IMR-90 (cell line): ENCODE data around the gene ERICH3. TPM values are rescaled to one million over a fixed set of nuclear protein-coding genes. Genes with fewer than 3 reads are reported as not detected.

Experiments
- ATAC-seq: fragments of 200-7000 bp; cut with Tn5 transposase; 2 replicates; pipeline ENCODE4 v1.9.1; 2020; ENCODE audit warnings: low read depth, mild to moderate bottlenecking, moderate library complexity
- BruUV-seq: library from RNA; stranded (reverse); fragments of 400-500 nt; replicated peaks from 2 replicates; lab custom pipeline; 2021; lab: Mats Ljungman, UMichigan
- CTCF ChIA-PET: fragments of 300-600 bp; formaldehyde crosslinking; extraction: SDS; loops from one replicate; lab custom pipeline; 2021; ENCODE audit warnings: antibody characterized with exemption; lab: Yijun Ruan, JAX
- POLR2A ChIA-PET: fragments of 300-600 bp; sonication (Branson Sonifier 250); formaldehyde crosslinking; loops from one replicate; lab custom pipeline; 2022; ENCODE audit warnings: antibody characterized with exemption; ENCODE audit not compliant: unreplicated experiment; lab: Charles Lee
- DNase-seq: peaks from one replicate; pipeline ENCODE4 v3.0.0; 2013
- H2AFZ ChIP-seq: replicated peaks from 2 replicates; pipeline ENCODE3; 2013; ENCODE audit warnings: low read length, mild to moderate bottlenecking; ENCODE audit not compliant: poor library complexity
- H2AK5ac ChIP-seq: 2 replicates; pipeline ENCODE4 v1.6.1; 2013; ENCODE audit warnings: low read depth, low read length, inconsistent platforms
- H2AK9ac ChIP-seq: replicated peaks from 2 replicates; pipeline ENCODE3; 2013; ENCODE audit warnings: mild to moderate bottlenecking, low read depth, low read length, moderate library complexity; ENCODE audit not compliant: poor library complexity
- H2BK120ac ChIP-seq: 2 replicates; pipeline ENCODE4 v1.6.1; 2013; ENCODE audit warnings: low read depth, low read length, inconsistent platforms
- H2BK15ac ChIP-seq: 3 replicates; pipeline ENCODE4 v1.6.1; 2013; ENCODE audit warnings: low read depth, low read length, inconsistent platforms
- H2BK20ac ChIP-seq: 2 replicates; pipeline ENCODE4 v1.6.1; 2013; ENCODE audit warnings: low read depth, mild to moderate bottlenecking, inconsistent platforms, low read length, moderate library complexity
- H2BK5ac ChIP-seq: 2 replicates; pipeline ENCODE4 v1.6.1; 2013; ENCODE audit warnings: mild to moderate bottlenecking, low read depth, low read length, inconsistent platforms; ENCODE audit not compliant: poor library complexity, severe bottlenecking
- H3K14ac ChIP-seq: replicated peaks from 2 replicates; pipeline ENCODE4 v1.6.1; 2013; ENCODE audit warnings: low read depth, low read length, inconsistent platforms
- H3K18ac ChIP-seq: 2 replicates; pipeline ENCODE4 v1.6.1; 2013; ENCODE audit warnings: low read depth, low read length, control low read depth
- H3K23ac ChIP-seq: 2 replicates; pipeline ENCODE4 v1.6.1; 2013; ENCODE audit warnings: low read depth, low read length, inconsistent platforms
- H3K27ac ChIP-seq: 2 replicates; pipeline ENCODE4 v1.5.1; 2013; ENCODE audit warnings: mild to moderate bottlenecking, control low read depth, low read length; ENCODE audit not compliant: insufficient read depth
- H3K27me3 ChIP-seq: 2 replicates; pipeline ENCODE4 v1.6.1; 2013; ENCODE audit warnings: low read length; ENCODE audit not compliant: control insufficient read depth, insufficient read depth
- H3K36me3 ChIP-seq: 2 replicates; pipeline ENCODE4 v1.6.1; 2013; ENCODE audit warnings: low read length, mixed read lengths; ENCODE audit not compliant: control insufficient read depth, insufficient read depth
- H3K4ac ChIP-seq: 2 replicates; pipeline ENCODE4 v1.6.1; 2013; ENCODE audit warnings: low read depth, low read length, inconsistent platforms
- H3K4me1 ChIP-seq: 2 replicates; pipeline ENCODE4 v1.6.1; 2013; ENCODE audit warnings: low read length, mixed read lengths; ENCODE audit not compliant: control insufficient read depth, insufficient read depth
- H3K4me2 ChIP-seq: 2 replicates; pipeline ENCODE4 v1.6.1; 2013; ENCODE audit warnings: low read depth, mild to moderate bottlenecking, control low read depth, low read length, moderate library complexity
- H3K4me3 ChIP-seq: 2 replicates; pipeline ENCODE4 v1.5.1; 2013; ENCODE audit warnings: low read depth, mild to moderate bottlenecking, control low read depth, low read length, moderate library complexity; ENCODE audit not compliant: insufficient read depth
- H3K56ac ChIP-seq: 2 replicates; pipeline ENCODE4 v1.6.1; 2013; ENCODE audit warnings: low read length, inconsistent platforms; ENCODE audit not compliant: insufficient read depth; ENCODE audit errors: extremely low read depth
- H3K79me1 ChIP-seq, 2 experiments: 2 replicates each; pipeline ENCODE4 v1.6.1; 2013; ENCODE audit warnings: low read length in 2 of 2, inconsistent platforms in 1 of 2, low read depth in 1 of 2
- H3K9ac ChIP-seq: 2 replicates; pipeline ENCODE4 v1.6.1; 2013; ENCODE audit warnings: low read depth, low read length, control low read depth
- H3K9me1 ChIP-seq: 2 replicates; pipeline ENCODE4 v1.6.1; 2013; ENCODE audit warnings: low read length, inconsistent platforms; ENCODE audit not compliant: insufficient read depth
- H3K9me3 ChIP-seq: 2 replicates; pipeline ENCODE4 v1.6.1; 2013; ENCODE audit warnings: low read length; ENCODE audit not compliant: control insufficient read depth, insufficient read depth
- H4K20me1 ChIP-seq: 2 replicates; pipeline ENCODE4 v1.6.1; 2013; ENCODE audit warnings: low read length, inconsistent platforms; ENCODE audit not compliant: insufficient read depth
- H4K5ac ChIP-seq: 2 replicates; pipeline ENCODE4 v1.6.1; 2013; ENCODE audit warnings: mild to moderate bottlenecking, low read depth, low read length, control low read depth
- H4K8ac ChIP-seq, 2 experiments: 2 replicates each; pipeline ENCODE4 v1.6.1; 2013; ENCODE audit warnings: low read depth in 2 of 2, low read length in 2 of 2, control low read depth in 1 of 2, inconsistent platforms in 1 of 2
- H4K91ac ChIP-seq: 2 replicates; pipeline ENCODE4 v1.6.1; 2013; ENCODE audit warnings: low read depth, low read length, inconsistent platforms; ENCODE audit not compliant: insufficient read depth
- BHLHE40 ChIP-seq: fragments of 150-350 bp; IDR thresholded peaks from 2 replicates; pipeline ENCODE4 v1.6.1; 2016; ENCODE audit warnings: mild to moderate bottlenecking, low read depth, low read length
- MAFK ChIP-seq: IDR thresholded peaks from 2 replicates; pipeline ENCODE4 v1.6.1; 2012; ENCODE audit warnings: low read depth, low read length, improper control_type of control experiment
- POLR2A ChIP-seq: IDR thresholded peaks from 2 replicates; pipeline ENCODE4 v1.6.1; 2012; ENCODE audit warnings: mild to moderate bottlenecking, low read depth, low read length
- WGBS, 2 experiments: methylation state at CpG; one replicate each; pipeline versions ENCODE4 v1.1.5 to v1.1.7; 2013; ENCODE audit warnings: missing lambda C conversion rate in 2 of 2; ENCODE audit not compliant: insufficient read length in 1 of 2; ENCODE audit errors: extremely low coverage in 2 of 2; 5-methylcytosine and 5-hydroxymethylcytosine counted together
- dilution Hi-C: fragments of 300-500 bp; cut with HindIII; formaldehyde crosslinking; loops from one replicate; pipeline ENCODE4 v1.14.3; 2018; ENCODE audit warnings: low sequenced_read_pairs; ENCODE audit not compliant: unreplicated experiment
- in situ Hi-C: fragments of 300-500 bp; cut with MboI; formaldehyde crosslinking; loops from 3 replicates; pipeline ENCODE4 v1.14.3; 2019; ENCODE audit warnings: low sequenced_read_pairs, inconsistent platforms, mixed read lengths
- intact Hi-C: fragments of 100-400 bp; cut with micrococcal nuclease; formaldehyde crosslinking; loops from 2 replicates; pipeline ENCODE4 v1.10.0; 2022
- polyA plus RNA-seq, 3 experiments: library from polyadenylated mRNA; depleted of rRNA; stranded (reverse); fragments of >200 nt; gene quantifications; 2 replicates each; pipeline ENCODE4 v1.2.3, GENCODE V29; 2012; ENCODE audit warnings: low replicate concordance in 1 of 3
- total RNA-seq: library from RNA; depleted of rRNA; stranded (reverse); fragments of >200 nt; gene quantifications from 2 replicates; pipeline ENCODE4 v1.2.3, GENCODE V29; 2012
- TF ChIP-seq, protein P1 (sequence below): conservative IDR thresholded peaks from 2 replicates; pipeline ENCODE4 v1.5.1; 2012; ENCODE audit warnings: mild to moderate bottlenecking, low read depth, low read length, improper control_type of control experiment

Gene ERICH3
- total and polyA plus RNA-seq, 2 of the 4 experiments (the other 2 are of a cell fraction) = not detected

DNA sequence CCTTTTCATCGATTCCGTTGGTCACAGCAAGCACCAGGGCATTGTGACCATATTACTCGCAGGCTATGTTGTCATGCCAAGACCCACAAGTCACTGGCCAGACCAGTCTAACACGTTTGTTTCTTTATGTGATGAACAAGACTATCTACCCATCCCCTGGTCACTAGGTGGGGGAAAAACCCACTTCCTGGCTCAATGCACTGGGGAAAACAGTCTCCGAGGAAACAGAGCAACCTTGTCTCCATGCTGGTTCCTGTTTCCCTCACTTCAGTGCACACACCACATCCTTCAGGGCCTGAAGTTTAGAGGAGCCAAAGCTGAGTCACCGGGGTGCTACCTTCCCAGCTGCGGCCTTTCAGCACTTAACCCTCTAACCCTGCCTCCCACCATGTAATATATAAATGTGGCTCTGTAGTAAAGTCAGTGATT lies 20.9 kb downstream of the ERICH3 start:
- H3K9ac ChIP-seq = no peak overlapping the region
- BruUV-seq = no TSS peak
- no peak overlapping the region for H2BK15ac ChIP-seq
- no peak overlapping the region for H3K56ac ChIP-seq
- H3K9me1 ChIP-seq = 0 out of 2 replicates have a peak, but pooled peaks cover 3% of the 10 kb centered on the region
- ATAC-seq (peak; percentile 60; the same call in 1 of the 2 replicates), DNase-seq (peak; percentile 79)
- in situ Hi-C loops = no loop called here
- no peak overlapping the region for H3K4me3 ChIP-seq
- peak overlapping the region; percentile 57 for H2BK120ac ChIP-seq
- H3K4me1 ChIP-seq = peaks cover 3% of the 10 kb centered on the region; the same call in 1 of the 2 replicates
- no peak overlapping the region for H2BK20ac ChIP-seq
- CTCF ChIA-PET = interaction anchor here (0.6 to 1.3 kb wide), 2 partner anchors 37 to 1261 kb away, joined by 4 read pairs; no protein-coding TSS in a partner anchor
- peak overlapping the region; percentile 80 for H2AFZ ChIP-seq
- POLR2A ChIA-PET = no interaction called here
- no peaks in the 10 kb centered on the region for H3K36me3 ChIP-seq
- dilution Hi-C loops = no loop called here
- H2BK5ac ChIP-seq = no peak overlapping the region
- TF ChIP-seq POLR2A (no peak), BHLHE40 (no peak), MAFK (no peak)
- TF ChIP-seq, protein P1, sequence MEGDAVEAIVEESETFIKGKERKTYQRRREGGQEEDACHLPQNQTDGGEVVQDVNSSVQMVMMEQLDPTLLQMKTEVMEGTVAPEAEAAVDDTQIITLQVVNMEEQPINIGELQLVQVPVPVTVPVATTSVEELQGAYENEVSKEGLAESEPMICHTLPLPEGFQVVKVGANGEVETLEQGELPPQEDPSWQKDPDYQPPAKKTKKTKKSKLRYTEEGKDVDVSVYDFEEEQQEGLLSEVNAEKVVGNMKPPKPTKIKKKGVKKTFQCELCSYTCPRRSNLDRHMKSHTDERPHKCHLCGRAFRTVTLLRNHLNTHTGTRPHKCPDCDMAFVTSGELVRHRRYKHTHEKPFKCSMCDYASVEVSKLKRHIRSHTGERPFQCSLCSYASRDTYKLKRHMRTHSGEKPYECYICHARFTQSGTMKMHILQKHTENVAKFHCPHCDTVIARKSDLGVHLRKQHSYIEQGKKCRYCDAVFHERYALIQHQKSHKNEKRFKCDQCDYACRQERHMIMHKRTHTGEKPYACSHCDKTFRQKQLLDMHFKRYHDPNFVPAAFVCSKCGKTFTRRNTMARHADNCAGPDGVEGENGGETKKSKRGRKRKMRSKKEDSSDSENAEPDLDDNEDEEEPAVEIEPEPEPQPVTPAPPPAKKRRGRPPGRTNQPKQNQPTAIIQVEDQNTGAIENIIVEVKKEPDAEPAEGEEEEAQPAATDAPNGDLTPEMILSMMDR = no peak
- no peak overlapping the region for H4K91ac ChIP-seq
- H4K20me1 ChIP-seq = no peaks in the 10 kb centered on the region
- no peak overlapping the region for H3K14ac ChIP-seq
- no peak overlapping the region for H3K4me2 ChIP-seq
- H4K8ac ChIP-seq = peak overlapping the region in 1 of 2 experiments; percentile 41; a peak in 1 of 4 replicates
- no peak overlapping the region for H3K18ac ChIP-seq
- no peaks in the 10 kb centered on the region for H3K27me3 ChIP-seq
- no peak overlapping the region for H4K5ac ChIP-seq
- no peak overlapping the region for H2AK5ac ChIP-seq
- no peaks in the 10 kb centered on the region for H3K9me3 ChIP-seq
- H3K27ac ChIP-seq = no peak overlapping the region
- H3K23ac ChIP-seq = no peak overlapping the region
- intact Hi-C loops = no loop called here
- WGBS, 2 experiments = no CpG with 5 or more reads among the region's 7 CpGs
- no peak overlapping the region for H2AK9ac ChIP-seq
- H3K79me1 ChIP-seq = no peaks in the 10 kb centered on the region
- H3K4ac ChIP-seq = peak overlapping the region; percentile 53; the same call in 1 of the 2 replicates
